ENCODE data around the gene PLEKHG4B.
"Not testable (repeated sequence)": the region's sequence is repeated elsewhere in the genome, so short reads cannot be mapped to it uniquely, and the experiment has no call there.

The PLEKHG4B gene

DNA sequence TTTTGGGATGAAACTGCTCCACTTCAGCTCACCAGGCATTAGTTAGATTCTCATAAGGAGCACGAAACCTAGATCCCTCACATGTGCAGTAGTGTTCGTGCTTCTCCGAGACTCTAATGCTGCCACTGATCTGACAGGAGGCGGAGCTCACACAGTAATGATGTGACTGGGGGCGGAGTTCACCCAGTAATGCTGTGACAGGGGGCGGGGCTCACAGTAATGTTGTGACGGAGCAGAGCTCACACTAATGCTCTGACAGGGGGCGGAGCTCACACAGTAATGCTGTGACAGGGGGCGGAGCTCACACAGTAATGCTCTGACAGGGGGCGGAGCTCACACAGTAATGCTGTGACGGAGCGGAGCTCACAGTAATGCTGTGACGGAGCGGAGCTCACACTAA lies 72.3 kb downstream of the PLEKHG4B start:
- TF ChIP-seq PAX5 (IDR thresholded peaks at IDR 0.05; ENCODE audit: insufficient read depth, low read length, severe bottlenecking) = no peak
- TF ChIP-seq POU2F2 (IDR thresholded peaks at IDR 0.05; ENCODE audit: low read depth, low read length) = no peak
- TF ChIP-seq POLR2A (IDR thresholded peaks at IDR 0.05; ENCODE audit: low read depth, low read length) = no peak
- no peak for TF ChIP-seq POLR2AphosphoS5 (IDR thresholded peaks at IDR 0.05; ENCODE audit: low read depth, low read length)
- DNase-seq (ENCODE audit: insufficient read length, low spot score) = no peak
- no peak for FAIRE-seq

- not testable (repeated sequence) for DNase-seq (ENCODE audit: insufficient read length, low spot score); FAIRE-seq
These were observed 72.8 kb downstream of the PLEKHG4B start for GRCh38 chr5:164783-165182.

GRCh38 chr5:166441-167372 lies 74.7 kb downstream of the PLEKHG4B start:
- no peak for DNase-seq (ENCODE audit: insufficient read length, low spot score)
- TF ChIP-seq POLR2AphosphoS5 (IDR thresholded peaks at IDR 0.05; ENCODE audit: low read depth, low read length) = no peak
- TF ChIP-seq SPI1 (IDR thresholded peaks at IDR 0.05; ENCODE audit: low read depth, low read length) = no peak
- no peak for TF ChIP-seq PAX5 (IDR thresholded peaks at IDR 0.05; ENCODE audit: insufficient read depth, low read length, severe bottlenecking)
- no peak for TF ChIP-seq POU2F2 (IDR thresholded peaks at IDR 0.05; ENCODE audit: low read depth, low read length)
- no peak for TF ChIP-seq TAF1 (IDR thresholded peaks at IDR 0.05; ENCODE audit: low read depth, low read length)
- TF ChIP-seq POLR2A (IDR thresholded peaks at IDR 0.05; ENCODE audit: low read depth, low read length) = no peak
- FAIRE-seq = no peak

DNA sequence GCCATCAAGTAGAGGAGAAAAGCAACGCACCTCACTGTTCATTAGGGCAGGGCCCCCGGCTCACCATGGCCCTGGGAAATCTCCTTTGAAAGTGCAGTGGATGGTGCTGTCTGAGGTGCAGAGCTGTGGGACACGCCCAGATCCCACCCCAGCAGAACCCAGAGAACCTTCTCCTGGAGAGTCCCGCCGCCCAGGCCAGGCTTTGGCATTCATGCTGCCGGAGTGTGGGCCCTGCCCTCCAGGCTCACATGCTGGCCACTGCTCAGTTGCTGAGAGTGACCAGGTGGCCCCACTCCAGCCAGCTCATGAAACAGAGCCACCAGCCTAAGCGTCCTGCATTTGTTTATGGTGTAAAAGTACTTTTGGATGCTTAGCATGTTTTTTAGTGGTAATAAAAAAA lies 75.5 kb downstream of the PLEKHG4B start:
- no peak for FAIRE-seq
- no peak for DNase-seq (ENCODE audit: insufficient read length, low spot score)
- TF ChIP-seq POU2F2 (IDR thresholded peaks at IDR 0.05; ENCODE audit: low read depth, low read length) (no peak), POLR2A (IDR thresholded peaks at IDR 0.05; ENCODE audit: low read depth, low read length) (no peak), TAF1 (IDR thresholded peaks at IDR 0.05; ENCODE audit: low read depth, low read length) (no peak), PAX5 (IDR thresholded peaks at IDR 0.05; ENCODE audit: insufficient read depth, low read length, severe bottlenecking) (no peak), SPI1 (IDR thresholded peaks at IDR 0.05; ENCODE audit: low read depth, low read length) (no peak), POLR2AphosphoS5 (IDR thresholded peaks at IDR 0.05; ENCODE audit: low read depth, low read length) (no peak)

DNA sequence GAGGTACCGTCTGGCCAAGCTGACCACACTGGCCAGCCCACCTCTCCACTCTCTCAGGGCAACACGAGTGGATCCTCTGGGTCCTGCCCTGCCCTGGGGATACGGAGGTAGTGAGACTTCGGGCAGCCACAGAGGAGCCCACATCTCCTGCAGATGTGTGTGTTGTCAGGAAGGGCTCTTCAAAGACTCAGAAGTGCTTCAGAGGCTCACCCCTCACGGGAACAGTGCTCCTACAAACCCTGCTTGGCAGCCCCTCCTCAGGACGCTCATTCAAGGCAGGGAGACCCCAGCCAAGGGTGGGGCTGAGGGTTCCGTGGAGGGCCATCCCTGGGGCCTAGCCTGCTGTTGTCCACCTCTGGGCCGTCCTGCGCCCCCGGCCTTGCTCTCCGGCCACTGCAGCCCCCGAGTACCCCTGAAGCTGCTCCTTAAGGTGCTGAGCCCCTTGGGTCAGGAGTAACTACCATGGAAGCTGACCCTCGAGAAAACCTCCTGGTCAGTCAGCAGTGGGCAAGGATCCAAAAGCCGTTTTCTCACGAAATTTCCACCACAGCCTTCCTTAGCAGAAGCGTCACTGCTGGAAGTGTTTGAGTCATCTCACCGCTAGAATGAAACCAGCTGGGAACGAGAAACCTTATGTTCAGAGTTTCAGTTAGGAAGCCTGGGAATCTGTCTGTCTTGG lies 76.2 kb downstream of the PLEKHG4B start:
- no peak for FAIRE-seq
- TF ChIP-seq TAF1 (IDR thresholded peaks at IDR 0.05; ENCODE audit: low read depth, low read length) (no peak), POLR2A (IDR thresholded peaks at IDR 0.05; ENCODE audit: low read depth, low read length) (no peak), PAX5 (IDR thresholded peaks at IDR 0.05; ENCODE audit: insufficient read depth, low read length, severe bottlenecking) (no peak), SPI1 (IDR thresholded peaks at IDR 0.05; ENCODE audit: low read depth, low read length) (no peak), POLR2AphosphoS5 (IDR thresholded peaks at IDR 0.05; ENCODE audit: low read depth, low read length) (no peak), POU2F2 (IDR thresholded peaks at IDR 0.05; ENCODE audit: low read depth, low read length) (no peak)
- DNase-seq (ENCODE audit: insufficient read length, low spot score) = no peak

DNA sequence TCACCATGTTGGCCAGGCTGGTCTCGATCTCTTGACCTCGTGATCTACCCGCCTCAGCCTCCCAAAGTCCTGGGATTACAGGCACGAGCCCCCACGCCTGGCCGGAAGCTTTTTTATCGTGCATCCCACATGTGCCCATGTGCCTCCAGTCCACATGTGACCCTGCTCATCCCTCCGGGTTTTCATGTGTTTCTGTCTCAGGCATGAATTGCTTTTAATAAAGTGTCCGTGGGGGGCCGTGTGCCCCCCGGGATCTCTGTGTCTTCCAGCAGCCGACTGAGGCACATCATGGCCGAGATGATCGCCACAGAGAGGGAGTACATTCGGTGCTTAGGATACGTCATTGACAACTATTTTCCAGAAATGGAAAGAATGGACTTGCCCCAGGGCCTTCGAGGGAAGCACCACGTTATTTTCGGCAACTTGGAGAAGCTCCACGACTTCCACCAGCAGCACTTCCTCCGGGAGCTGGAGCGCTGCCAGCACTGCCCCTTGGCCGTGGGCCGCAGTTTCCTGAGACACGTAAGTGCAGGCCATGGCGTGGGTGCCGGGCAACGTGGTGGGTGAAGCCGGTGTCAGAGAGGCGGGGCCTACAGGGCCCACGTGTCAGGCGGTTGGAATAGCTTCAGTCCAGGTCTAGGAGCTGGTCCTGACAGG lies 77.2 kb downstream of the PLEKHG4B start:
- no peak for DNase-seq (ENCODE audit: insufficient read length, low spot score)
- TF ChIP-seq PAX5 (IDR thresholded peaks at IDR 0.05; ENCODE audit: insufficient read depth, low read length, severe bottlenecking) (no peak), POU2F2 (IDR thresholded peaks at IDR 0.05; ENCODE audit: low read depth, low read length) (no peak), POLR2A (IDR thresholded peaks at IDR 0.05; ENCODE audit: low read depth, low read length) (no peak), SPI1 (IDR thresholded peaks at IDR 0.05; ENCODE audit: low read depth, low read length) (no peak), POLR2AphosphoS5 (IDR thresholded peaks at IDR 0.05; ENCODE audit: low read depth, low read length) (no peak), TAF1 (IDR thresholded peaks at IDR 0.05; ENCODE audit: low read depth, low read length) (no peak)
- no peak for FAIRE-seq

DNA sequence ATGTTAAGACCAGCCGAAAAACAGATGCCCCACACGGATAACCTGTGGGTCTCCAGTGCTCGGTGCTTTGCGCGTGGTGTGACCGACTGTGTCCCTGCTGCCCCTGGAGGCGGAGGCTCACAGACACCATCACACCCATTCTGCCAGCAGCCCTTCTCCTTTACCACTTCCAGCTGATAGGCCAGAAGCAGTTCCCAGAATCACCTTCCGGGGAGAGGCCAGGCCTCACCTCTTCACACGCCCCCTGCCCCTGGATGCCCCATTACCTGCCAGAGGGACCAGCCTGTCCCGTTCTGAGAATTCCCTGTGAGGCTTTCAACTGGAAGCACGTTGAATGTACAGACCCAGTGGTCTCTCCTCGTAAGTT lies 77.7 kb downstream of the PLEKHG4B start:
- DNase-seq (ENCODE audit: insufficient read length, low spot score) (no peak), FAIRE-seq (no peak)
- TF ChIP-seq PAX5 (IDR thresholded peaks at IDR 0.05; ENCODE audit: insufficient read depth, low read length, severe bottlenecking) = no peak
- no peak for TF ChIP-seq POU2F2 (IDR thresholded peaks at IDR 0.05; ENCODE audit: low read depth, low read length)
- no peak for TF ChIP-seq TAF1 (IDR thresholded peaks at IDR 0.05; ENCODE audit: low read depth, low read length)
- TF ChIP-seq POLR2AphosphoS5 (IDR thresholded peaks at IDR 0.05; ENCODE audit: low read depth, low read length) = no peak
- TF ChIP-seq SPI1 (IDR thresholded peaks at IDR 0.05; ENCODE audit: low read depth, low read length) = no peak
- no peak for TF ChIP-seq POLR2A (IDR thresholded peaks at IDR 0.05; ENCODE audit: low read depth, low read length)

- FAIRE-seq = no peak
- TF ChIP-seq POU2F2 (IDR thresholded peaks at IDR 0.05; ENCODE audit: low read depth, low read length) (no peak), POLR2AphosphoS5 (IDR thresholded peaks at IDR 0.05; ENCODE audit: low read depth, low read length) (no peak)
- no peak for DNase-seq (ENCODE audit: insufficient read length, low spot score)
These were observed 79.2 kb downstream of the PLEKHG4B start for GRCh38 chr5:170971-171800.

DNA sequence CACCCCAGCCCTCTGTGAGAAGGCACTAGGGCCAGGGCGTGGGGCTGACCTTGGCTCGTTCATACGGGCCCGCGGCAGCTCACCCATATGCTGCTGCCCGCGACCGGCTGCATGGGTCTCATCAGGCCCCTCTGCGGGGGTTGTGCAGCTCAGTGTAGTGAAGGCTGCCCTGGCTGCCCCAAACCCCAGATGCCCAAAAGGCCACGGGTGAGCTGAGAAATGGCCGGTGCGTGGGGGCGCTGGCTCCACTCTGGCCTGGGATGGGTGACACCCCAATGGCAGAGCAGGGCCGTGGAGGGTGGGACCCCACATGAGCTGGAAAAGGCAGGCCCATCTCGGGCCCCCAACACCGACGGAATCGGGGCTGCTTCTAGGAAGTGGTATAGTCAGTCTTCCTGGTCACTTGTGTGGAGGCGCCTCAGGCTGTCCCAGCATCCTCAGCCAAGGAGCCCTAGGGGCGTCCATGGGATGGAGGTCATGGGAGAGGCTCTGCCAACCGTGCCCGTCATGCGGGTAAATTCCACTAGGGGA lies 79.9 kb downstream of the PLEKHG4B start:
- TF ChIP-seq POLR2AphosphoS5 (IDR thresholded peaks at IDR 0.05; ENCODE audit: low read depth, low read length) (no peak), POLR2A (IDR thresholded peaks at IDR 0.05; ENCODE audit: low read depth, low read length) (no peak), POU2F2 (IDR thresholded peaks at IDR 0.05; ENCODE audit: low read depth, low read length) (no peak), TAF1 (IDR thresholded peaks at IDR 0.05; ENCODE audit: low read depth, low read length) (no peak), PAX5 (IDR thresholded peaks at IDR 0.05; ENCODE audit: insufficient read depth, low read length, severe bottlenecking) (no peak), SPI1 (IDR thresholded peaks at IDR 0.05; ENCODE audit: low read depth, low read length) (no peak)
- DNase-seq (ENCODE audit: insufficient read length, low spot score) = no peak
- no peak for FAIRE-seq
